TTC549 (cell line): ENCODE data around the gene SEMA3E.
"Not testable (repeated sequence)": the region's sequence is repeated elsewhere in the genome, so short reads cannot be mapped to it uniquely, and the experiment has no call there.

ENCODE experiments used
- FAIRE-seq: peaks from 2 replicates; lab custom pipeline; 2012; peaks lifted over from hg19 to GRCh38; lab: Jason Lieb, UNC

The SEMA3E gene

GRCh38 chr7:83648464-83649241, at the start of gene SEMA3E:
Gene SEMA3E, minus strand, starts transcription at chr7:83649139.
- FAIRE-seq: no peak

DNA sequence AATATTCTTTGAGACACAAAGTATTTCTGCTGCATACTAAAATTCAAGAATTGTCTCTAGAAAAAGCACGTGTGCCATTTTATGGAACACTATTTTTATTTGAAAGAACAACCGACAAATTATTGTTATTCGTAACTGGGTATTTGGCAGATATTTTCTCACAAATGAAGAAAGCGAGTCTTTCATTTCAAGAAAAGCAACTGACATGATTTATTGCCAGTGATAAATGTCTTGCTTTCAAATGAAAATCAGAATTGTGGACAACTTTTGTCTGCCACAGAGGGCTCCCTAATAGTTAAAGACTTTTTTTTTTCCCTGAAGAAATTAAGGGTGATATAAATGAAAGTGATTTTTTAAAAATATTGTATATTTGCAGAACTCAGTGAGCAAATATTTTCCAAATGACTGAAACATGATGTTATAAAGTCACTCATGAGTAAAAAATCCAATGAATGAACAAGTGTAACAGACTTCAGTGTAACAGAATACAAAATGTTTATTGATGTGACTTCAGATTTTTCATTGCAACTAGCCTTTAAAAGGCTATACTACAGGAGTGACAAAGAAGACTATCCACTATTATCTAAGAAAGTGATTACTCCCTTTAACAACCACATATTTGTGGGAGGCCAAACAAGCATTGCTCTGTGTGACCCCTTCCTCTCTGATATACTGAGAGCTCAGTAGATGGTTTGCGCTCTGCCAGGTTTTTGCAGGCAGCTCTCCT, 49.0 kb upstream of the SEMA3E start:
- no peak for FAIRE-seq

GRCh38 chr7:83696101-83696500, 47.2 kb upstream of the SEMA3E start:
- no peak for FAIRE-seq

GRCh38 chr7:83695128-83695960, 46.4 kb upstream of the SEMA3E start:
- FAIRE-seq: no peak

GRCh38 chr7:83693256-83693655, 44.3 kb upstream of the SEMA3E start:
- no peak for FAIRE-seq

GRCh38 chr7:83691095-83691494, 42.2 kb upstream of the SEMA3E start:
- FAIRE-seq: no peak

- no peak for FAIRE-seq
Observed at GRCh38 chr7:83689855-83690254, 40.9 kb upstream of the SEMA3E start.

- no peak for FAIRE-seq
Observed at GRCh38 chr7:83686416-83686815, 37.5 kb upstream of the SEMA3E start.

- no peak for FAIRE-seq
Observed at GRCh38 chr7:83684928-83685327, 36.0 kb upstream of the SEMA3E start.

DNA sequence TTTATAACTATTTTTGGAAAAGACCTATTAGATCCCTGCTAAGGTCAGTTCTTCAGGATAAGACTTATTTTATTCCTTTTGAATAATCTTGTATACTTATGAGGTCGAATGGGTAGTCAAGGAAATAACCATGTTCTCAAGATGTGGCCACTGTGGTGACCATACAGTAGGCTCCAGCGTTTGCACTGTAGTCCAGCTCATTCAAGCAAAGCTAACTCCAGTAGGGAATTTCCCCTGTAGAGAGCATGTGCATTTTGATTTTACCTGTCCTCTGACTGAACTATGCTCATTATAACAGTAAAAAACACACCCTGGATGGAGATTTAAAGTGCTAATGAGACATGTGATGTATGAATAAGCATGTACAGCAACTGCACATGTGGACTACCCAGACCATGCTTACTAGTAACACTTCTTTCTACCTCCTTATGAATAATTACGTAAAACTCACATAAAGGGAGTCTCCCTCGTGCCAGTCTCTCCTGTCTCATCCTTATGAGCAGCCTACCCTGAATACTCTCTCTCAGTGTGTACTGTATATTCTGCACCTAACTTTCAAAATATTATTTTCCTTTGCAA, 32.4 kb upstream of the SEMA3E start:
- no peak for FAIRE-seq

- no peak for FAIRE-seq
Observed at GRCh38 chr7:83677180-83677866, 28.4 kb upstream of the SEMA3E start.

GRCh38 chr7:83673291-83673690, 24.4 kb upstream of the SEMA3E start:
- not testable (repeated sequence) for FAIRE-seq

GRCh38 chr7:83672157-83672556, 23.2 kb upstream of the SEMA3E start:
- no peak for FAIRE-seq

- FAIRE-seq: no peak
Observed at GRCh38 chr7:83663131-83663530, 14.2 kb upstream of the SEMA3E start.

DNA sequence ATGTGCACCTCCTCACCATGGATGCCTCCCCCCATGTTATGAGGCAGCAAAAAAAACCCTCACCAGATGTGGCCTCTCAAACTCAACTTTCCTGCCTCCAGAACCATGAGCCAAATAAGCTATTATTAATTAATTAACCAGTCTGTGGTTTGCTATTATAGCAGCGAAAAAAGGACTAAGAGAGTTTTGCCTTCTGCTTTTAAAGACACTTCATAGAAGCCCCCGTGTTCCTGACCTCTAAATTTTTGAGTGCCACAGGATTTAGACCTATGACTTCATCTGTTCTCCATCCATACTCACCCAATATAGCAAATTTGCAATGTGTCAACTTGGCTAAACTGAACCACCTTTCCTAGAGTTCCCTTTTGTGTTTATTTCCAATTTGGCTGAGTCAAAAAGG, 9.2 kb upstream of the SEMA3E start:
- no peak for FAIRE-seq

DNA sequence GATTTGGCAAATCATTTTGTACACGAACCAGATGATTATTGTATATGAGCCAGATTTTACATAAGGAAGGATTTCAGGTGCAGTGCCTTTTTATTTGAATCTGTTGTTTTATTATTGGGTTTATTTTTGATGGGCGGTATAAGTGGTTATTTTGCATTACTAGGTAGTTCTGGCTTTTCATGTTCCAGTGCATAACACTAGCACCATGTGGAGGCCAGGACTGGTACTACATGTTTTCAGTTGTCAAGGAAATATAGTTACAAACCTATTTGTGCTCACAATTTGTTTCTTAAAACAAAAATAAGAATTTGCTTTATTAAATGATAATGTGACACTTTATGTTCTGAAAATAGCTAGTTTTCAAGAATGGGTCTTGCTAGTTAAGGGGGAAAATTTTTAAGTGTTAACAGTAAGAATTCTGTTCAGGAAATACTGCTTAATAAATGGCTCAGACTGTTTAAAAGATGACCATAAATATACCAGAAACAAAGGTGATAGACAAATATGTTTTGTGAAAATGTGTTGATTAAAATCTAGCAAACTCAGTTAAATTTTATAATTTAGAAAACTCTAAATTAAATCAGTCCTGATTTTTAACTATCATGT, 7.1 kb upstream of the SEMA3E start:
- peak; percentile 87 for FAIRE-seq

- FAIRE-seq: no peak
Observed at GRCh38 chr7:83652481-83652880, 3.5 kb upstream of the SEMA3E start.

- no peak for FAIRE-seq
Observed at GRCh38 chr7:83649701-83650100, 762 bp upstream of the SEMA3E start.

DNA sequence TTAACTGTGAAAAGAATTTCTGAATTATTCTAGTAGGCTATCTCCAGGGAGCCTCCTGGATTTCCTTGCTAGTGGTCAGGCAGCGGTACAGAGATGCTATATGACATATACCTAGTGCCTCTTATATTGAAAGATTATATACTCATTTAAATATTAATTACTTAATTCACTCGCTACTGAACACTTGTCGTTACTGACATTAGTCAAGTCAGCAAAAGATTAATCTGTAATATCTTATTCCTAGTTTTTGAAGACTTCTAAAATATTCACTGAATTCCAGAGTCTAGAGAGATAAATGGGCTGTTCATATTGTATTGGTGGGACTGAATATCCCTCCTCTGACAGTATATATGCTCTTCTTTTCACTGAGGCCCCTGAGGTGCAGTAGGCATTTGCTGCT, 2.9 kb downstream of the SEMA3E start:
- no peak for FAIRE-seq

- no peak for FAIRE-seq
Observed at GRCh38 chr7:83643739-83644138, 5.2 kb downstream of the SEMA3E start.

DNA sequence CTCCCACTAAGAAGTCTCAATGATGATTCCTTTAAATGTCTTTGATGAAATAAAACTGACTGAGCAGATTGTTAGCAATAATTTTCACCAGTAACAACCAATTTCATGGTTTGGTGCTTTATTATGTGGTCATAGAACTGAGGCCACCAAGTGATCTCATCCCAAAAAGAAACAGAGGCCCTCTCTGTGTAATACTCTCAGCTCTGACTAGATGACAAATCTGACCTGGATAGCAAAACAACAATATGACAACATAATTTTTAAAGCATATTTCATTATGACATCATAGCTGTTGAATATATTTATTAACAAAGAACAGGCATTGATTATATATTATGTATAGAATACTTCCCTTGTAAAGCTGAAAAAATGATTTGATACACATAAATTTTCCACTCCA, 5.9 kb downstream of the SEMA3E start:
- no peak for FAIRE-seq
